ENCODE measurements around the gene ANKRD39.
A peak's percentile ranks its signal among the peaks of the same experiment; 100 is the strongest.

The ANKRD39 gene

DNA sequence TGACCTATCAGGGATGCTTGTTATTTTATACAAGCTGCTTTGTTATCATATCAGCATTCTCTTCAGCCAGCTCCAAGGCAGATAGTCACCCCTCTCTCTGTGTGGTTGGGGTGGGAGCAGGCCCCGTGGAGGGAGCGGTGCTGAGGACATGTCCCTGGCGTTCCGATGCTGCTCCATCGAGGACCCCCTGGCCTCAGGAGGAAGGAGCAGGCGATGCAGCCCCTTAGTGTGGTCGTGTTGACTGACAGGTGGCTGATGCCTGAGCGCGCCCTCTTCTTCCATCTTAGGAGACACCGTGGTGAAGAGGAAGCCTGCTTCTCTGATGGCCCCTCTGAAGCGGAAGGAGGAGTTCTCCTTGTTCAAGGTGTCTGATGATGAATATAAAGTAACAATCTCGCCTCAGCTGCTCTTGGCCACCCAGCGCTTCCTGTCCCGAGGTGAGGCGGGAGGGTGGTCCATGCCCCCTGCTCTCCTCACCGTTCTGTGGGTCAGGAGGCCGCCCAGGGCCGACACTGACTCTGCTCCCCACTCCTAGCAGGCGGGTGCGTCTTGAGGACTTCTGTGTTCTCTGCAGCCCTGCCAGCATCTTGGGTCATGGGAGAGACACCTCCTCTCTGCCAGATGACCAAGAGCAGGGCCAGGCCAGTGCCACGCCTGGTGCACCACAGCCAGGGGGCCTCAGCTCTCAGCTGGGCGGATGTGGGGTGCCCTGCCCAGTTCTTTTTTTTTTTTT is 31.1 kb downstream of the ANKRD39 start:
- DNase-seq (ENCODE audit: low read depth), result no peak

DNA sequence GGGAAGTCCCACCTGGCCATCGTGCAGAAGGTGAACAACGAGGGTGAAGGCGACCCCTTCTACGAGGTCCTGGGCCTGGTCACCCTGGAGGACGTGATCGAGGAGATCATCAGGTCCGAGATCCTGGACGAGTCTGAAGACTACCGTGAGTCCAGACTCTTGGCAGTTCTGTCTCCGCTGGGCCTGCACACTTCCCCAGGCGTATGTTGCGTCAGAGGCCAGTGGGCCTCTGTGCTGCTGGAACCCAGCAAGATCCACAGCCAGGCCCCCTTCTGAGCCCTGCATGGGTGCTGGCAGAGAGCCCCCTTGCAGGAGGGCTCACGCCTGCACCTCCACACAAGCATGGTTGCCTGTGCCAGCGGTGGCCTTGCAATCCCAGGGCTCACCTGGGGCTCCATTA is 32.8 kb downstream of the ANKRD39 start:
- DNase-seq (ENCODE audit: low read depth), result no peak

DNA sequence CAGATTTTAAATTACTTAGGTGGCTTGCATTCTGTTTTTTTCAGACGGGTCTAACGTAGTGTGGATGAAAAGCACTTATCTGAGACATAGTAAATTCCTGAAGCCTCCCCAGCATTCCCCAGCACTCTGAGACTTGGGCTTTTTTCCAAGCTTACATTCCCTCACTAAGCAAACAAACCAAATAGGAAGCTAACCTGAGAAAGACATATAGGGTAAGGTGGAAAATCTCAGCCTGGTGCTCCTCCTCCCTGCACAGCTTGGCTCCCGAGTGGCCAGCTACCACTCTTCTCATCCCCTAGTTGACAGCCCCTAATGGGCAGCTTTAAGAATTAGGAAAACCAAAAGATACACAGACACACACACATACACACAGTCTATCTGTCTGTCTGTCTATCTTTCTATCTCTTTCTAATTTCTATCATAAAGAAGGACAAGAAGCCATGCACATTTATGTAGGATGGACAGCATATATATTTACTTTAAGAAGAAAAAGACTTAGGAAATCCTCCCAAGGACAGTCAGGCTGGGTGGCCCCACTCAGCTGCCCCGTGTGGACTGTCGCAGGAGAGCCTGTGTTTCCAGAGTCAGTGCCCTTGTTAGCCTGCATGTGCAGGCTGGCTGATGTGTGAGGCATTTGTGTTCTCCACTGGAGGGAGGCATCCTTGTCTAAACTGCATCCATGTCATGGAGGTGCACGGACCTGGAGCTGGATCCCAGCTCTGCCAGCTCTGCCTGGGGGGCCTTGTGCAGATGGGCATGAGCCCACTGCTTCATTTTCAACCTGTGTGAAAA is 33.5 kb downstream of the ANKRD39 start:
- no peak for DNase-seq (ENCODE audit: low read depth)

- DNase-seq (ENCODE audit: low read depth), result no peak
Observed at GRCh38 chr2:96823198-96823597, 34.6 kb downstream of the ANKRD39 start.

- no peak for DNase-seq (ENCODE audit: low read depth)
Observed at GRCh38 chr2:96822786-96823185, 35.0 kb downstream of the ANKRD39 start.

DNA sequence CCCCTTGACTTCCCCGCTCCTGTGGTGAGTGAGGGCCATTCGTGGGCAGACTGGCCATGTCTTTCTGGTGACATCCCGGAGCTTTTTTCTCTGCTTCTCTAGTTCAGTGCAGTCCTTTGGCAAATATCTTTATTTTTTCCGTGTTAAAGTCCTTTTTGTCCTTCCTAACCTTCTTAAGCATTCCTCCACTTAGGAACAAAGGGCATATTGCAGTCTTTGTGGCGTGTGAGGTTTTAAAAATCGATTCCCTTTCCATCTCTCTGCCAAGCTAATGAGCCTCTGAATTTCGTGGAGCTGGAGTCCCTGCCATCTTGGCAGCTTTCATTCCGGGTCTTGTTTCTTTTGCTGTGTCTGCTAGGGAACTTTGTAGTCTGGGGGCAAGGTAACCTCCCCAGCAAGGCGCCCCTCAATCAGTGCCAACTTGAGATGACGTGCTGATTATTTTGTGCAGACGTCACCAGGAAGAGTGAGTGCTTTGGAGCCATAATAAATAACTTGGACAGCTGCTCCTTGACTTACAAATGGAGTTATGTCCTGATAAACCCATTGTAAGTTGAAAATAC is 36.6 kb downstream of the ANKRD39 start:
- DNase-seq (ENCODE audit: low read depth), result no peak

DNA sequence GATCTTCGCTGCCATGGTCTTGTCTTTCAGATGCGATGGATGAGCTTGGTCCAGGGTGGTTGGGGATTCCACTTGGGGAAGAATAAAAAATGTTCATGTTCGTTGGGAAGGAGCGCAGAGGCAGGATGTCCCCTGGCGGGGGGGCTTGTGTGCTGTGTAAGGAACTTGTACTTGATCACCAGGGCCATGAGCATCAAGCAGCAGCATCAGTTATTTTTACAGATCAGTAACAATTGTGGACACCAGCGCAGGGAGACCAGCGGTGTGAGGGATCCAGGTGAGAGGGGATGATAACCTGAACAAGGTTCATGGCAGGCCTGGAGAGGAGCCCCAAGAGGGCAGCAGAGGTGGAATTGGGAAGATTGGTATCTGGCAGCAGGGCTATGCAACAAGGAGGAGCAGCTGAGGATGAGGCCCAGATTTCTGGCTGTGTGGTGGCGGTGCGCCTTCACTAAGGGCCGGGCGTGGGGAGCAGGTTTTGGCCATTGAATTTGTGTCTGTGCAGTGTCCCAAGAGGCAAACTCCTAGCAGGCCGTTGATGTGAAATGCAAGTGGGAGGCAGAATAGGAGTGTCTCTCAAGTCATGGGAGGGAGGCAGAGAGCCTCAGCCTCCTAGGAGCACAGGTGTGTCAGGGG is 37.8 kb downstream of the ANKRD39 start:
- DNase-seq (ENCODE audit: low read depth), result no peak

- DNase-seq (ENCODE audit: low read depth), result no peak
Observed at GRCh38 chr2:96819128-96819875, 38.5 kb downstream of the ANKRD39 start.

GRCh38 chr2:96817882-96818281 is 39.9 kb downstream of the ANKRD39 start:
- DNase-seq (ENCODE audit: low read depth), result no peak

DNA sequence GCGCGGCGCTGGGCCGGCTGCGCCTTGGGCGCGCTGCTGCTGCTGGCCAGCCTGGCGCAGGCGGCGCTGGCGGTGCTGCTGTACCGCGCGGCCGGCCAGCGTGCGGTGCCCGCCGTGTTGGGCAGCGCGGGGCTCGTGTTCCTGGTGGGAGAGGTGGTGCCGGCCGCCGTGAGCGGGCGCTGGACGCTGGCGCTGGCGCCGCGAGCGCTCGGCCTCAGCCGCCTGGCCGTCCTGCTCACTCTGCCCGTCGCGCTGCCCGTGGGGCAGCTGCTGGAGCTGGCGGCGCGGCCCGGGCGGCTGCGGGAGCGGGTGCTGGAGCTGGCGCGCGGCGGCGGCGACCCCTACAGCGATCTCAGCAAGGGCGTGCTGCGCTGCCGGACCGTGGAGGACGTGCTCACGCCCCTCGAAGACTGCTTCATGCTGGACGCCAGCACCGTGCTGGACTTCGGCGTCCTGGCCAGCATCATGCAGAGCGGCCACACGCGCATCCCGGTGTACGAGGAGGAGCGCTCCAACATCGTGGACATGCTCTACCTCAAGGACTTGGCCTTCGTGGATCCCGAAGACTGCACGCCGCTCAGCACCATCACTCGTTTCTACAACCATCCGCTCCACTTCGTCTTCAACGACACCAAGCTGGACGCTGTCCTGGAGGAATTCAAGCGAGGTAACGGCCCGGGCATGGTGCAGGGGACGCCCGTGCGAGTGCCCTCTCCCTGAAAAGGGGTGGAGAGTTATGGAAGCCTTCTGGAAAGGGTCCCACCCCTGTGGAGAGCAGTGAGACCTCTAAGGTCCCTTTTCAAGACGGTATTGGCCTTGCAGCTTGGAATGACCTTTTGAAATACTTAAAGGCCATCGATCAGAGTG is 40.7 kb downstream of the ANKRD39 start:
- DNase-seq (ENCODE audit: low read depth), result no peak

- peak; percentile 86 for DNase-seq (ENCODE audit: low read depth)
Observed at GRCh38 chr2:96816127-96816835, 41.5 kb downstream of the ANKRD39 start, which contains the start of gene CNNM3. Gene CNNM3, plus strand, starts transcription at chr2:96816268. Its CDS starts 10 bp downstream, at chr2:96816278.

DNA sequence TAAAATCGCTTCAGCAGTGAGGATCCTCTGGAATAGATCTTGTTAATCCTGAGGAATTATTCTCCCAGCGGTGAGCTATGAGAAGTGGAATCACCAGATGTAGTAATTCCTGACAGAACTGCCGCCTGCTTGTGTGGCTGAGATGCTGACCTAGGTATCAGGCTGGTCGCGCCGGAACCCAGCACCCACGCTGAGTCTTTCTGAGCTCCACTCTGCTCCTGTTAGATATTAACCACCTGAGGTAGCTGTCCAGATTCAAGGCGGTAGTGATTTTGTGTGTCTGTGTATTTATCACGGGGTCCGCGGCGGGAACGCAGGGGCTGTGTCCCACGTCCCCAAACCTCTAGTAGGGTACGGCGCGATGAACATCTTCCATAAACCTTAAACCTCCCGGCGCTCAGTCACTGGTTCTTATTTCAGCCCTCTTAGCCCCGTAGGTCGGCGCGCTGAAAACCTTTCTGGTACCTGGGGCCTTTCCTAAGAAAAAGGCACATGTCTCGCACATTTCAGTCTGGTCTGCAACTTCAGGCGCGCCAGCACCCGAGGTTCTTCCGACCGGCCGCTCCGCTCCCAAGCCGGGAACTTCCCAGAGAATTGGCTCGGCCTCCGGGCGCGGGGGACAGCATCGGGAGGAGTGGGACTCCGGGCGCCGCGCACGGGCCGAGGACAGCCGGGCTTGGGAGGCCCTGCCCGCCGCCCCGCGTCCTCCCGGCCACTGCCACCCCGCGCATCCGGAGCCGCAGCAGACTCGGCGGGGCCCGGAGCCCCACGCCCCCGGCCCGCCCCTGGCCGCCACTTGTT is 42.3 kb downstream of the ANKRD39 start:
- DNase-seq (ENCODE audit: low read depth), result no peak

- DNase-seq (ENCODE audit: low read depth), result no peak
Observed at GRCh38 chr2:96813656-96814055, 44.2 kb downstream of the ANKRD39 start.

GRCh38 chr2:96811917-96812316 is 45.9 kb downstream of the ANKRD39 start:
- no peak for DNase-seq (ENCODE audit: low read depth)

- DNase-seq (ENCODE audit: low read depth), result no peak
Observed at GRCh38 chr2:96810783-96811192, 47.0 kb downstream of the ANKRD39 start.

GRCh38 chr2:96809951-96810782 is 47.6 kb downstream of the ANKRD39 start:
- DNase-seq (ENCODE audit: low read depth), result no peak

GRCh38 chr2:96809216-96809882 is 48.5 kb downstream of the ANKRD39 start:
- DNase-seq (ENCODE audit: low read depth), result no peak

Data from GM04504 (cell line).